GM13977 (cell line): ENCODE data around the gene KAZN.

Source experiments
- DNase-seq: peaks from one replicate; pipeline ENCODE4 v3.0.0; 2012; ENCODE audit warnings: low spot score
- in situ Hi-C: fragments of 300-500 bp; cut with MboI; formaldehyde crosslinking; loops from one replicate; pipeline ENCODE4 v1.12.0; 2022; ENCODE audit warnings: low sequenced_read_pairs, low pct_unique_long_range_greater_than_20kb, mixed read lengths, inconsistent platforms; ENCODE audit not compliant: unreplicated experiment
- TF ChIP-seq, protein P1 (sequence below): IDR thresholded peaks from 2 replicates; pipeline ENCODE4 v1.5.1; 2012; ENCODE audit warnings: mild to moderate bottlenecking, control low read depth; ENCODE audit not compliant: insufficient read depth; ENCODE audit errors: extremely low read depth, missing control alignments

The KAZN gene

GRCh38 chr1:14921057-14921456, 322.6 kb downstream of the KAZN start:
- no peak for DNase-seq
- in situ Hi-C loops, result no loop called here
- TF ChIP-seq, protein P1, sequence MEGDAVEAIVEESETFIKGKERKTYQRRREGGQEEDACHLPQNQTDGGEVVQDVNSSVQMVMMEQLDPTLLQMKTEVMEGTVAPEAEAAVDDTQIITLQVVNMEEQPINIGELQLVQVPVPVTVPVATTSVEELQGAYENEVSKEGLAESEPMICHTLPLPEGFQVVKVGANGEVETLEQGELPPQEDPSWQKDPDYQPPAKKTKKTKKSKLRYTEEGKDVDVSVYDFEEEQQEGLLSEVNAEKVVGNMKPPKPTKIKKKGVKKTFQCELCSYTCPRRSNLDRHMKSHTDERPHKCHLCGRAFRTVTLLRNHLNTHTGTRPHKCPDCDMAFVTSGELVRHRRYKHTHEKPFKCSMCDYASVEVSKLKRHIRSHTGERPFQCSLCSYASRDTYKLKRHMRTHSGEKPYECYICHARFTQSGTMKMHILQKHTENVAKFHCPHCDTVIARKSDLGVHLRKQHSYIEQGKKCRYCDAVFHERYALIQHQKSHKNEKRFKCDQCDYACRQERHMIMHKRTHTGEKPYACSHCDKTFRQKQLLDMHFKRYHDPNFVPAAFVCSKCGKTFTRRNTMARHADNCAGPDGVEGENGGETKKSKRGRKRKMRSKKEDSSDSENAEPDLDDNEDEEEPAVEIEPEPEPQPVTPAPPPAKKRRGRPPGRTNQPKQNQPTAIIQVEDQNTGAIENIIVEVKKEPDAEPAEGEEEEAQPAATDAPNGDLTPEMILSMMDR, result no peak

- TF ChIP-seq, protein P1, result no peak
- no peak for DNase-seq
- in situ Hi-C loops, result no loop called here
Observed at GRCh38 chr1:14922942-14923726, 324.6 kb downstream of the KAZN start.

GRCh38 chr1:14923727-14924452, 325.4 kb downstream of the KAZN start:
- in situ Hi-C loops, result no loop called here
- peak; percentile 89 for DNase-seq

GRCh38 chr1:14924455-14925331, 326.2 kb downstream of the KAZN start:
- TF ChIP-seq, protein P1, result no peak
- peak; percentile 72 for DNase-seq
- in situ Hi-C loops, result no loop called here

More at GRCh38 chr1:14923727-14924452, 325.4 kb downstream of the KAZN start:
- TF ChIP-seq, protein P1, result no peak

GRCh38 chr1:14925336-14926136, 327.1 kb downstream of the KAZN start:
- TF ChIP-seq, protein P1, result no peak
- in situ Hi-C loops, result no loop called here
- no peak for DNase-seq
